ENCODE measurements around the gene LDLR.

DNA sequence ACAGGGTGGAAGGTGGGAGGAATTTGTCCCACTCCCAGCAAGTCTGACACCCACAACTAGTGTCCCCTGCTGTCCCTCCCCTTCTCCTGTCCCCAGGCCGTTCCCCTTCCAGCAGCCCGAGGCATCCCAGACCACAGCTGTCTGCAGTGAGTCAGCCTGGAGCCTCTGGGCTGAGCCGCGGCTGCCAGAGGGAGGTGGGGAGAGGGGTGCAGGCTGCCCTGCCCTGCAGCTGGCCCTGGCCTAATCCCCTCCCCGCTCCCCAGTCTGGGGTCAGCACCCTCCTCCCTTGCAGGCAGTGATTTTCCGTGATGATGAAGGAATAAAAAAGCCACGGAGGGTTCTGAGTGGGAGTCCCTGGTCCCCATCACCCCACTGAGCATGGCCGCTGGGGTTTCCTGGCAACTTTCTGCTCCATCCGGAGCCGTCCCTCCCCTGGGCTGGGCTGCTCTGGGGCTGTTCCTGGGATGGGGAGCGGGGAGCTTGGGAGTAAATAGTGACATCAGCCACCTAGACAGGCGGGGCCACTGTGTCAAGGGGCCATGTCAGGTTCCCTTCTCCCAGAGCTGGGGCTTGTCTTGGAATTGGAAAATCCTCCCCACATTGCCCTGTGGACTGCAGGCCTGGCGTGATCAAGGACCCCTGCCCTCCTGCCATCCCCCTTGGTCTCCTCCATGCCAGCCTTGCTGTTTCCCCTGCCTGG is 49.5 kb downstream of the LDLR start:
- TF ChIP-seq, protein P1, sequence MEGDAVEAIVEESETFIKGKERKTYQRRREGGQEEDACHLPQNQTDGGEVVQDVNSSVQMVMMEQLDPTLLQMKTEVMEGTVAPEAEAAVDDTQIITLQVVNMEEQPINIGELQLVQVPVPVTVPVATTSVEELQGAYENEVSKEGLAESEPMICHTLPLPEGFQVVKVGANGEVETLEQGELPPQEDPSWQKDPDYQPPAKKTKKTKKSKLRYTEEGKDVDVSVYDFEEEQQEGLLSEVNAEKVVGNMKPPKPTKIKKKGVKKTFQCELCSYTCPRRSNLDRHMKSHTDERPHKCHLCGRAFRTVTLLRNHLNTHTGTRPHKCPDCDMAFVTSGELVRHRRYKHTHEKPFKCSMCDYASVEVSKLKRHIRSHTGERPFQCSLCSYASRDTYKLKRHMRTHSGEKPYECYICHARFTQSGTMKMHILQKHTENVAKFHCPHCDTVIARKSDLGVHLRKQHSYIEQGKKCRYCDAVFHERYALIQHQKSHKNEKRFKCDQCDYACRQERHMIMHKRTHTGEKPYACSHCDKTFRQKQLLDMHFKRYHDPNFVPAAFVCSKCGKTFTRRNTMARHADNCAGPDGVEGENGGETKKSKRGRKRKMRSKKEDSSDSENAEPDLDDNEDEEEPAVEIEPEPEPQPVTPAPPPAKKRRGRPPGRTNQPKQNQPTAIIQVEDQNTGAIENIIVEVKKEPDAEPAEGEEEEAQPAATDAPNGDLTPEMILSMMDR (IDR thresholded peaks at IDR 0.05), result no peak
- TF ChIP-seq POLR2AphosphoS5 (IDR thresholded peaks at IDR 0.05), result peak; percentile 25 to 76 (median 68)
- peak in 1 of 2 donors; percentile 9 for TF ChIP-seq POLR2A (IDR thresholded peaks at IDR 0.05)
- TF ChIP-seq EP300 (IDR thresholded peaks at IDR 0.05), result peak in 1 of 4 donors; percentile 24

All from sigmoid colon (tissue), 4 donors.